ENCODE results near the gene TRPC3. TPM values are rescaled to one million over a fixed set of nuclear protein-coding genes. Genes with fewer than 3 reads are reported as not detected.

The TRPC3 gene
- total RNA-seq, 2 experiments from 2014 or later = 0.85 to 0.94 TPM

GRCh38 chr4:121968859-121969258 is 17.0 kb upstream of the TRPC3 start:
- no peaks in the 10 kb centered on the region for H3K9me3 Mint-ChIP-seq
- H3K27me3 Mint-ChIP-seq = peaks cover 35% of the 10 kb centered on the region
- H3K4me1 Mint-ChIP-seq = no peaks in the 10 kb centered on the region
- ChIA-PET CTCF (no interaction called here), POLR2A (no interaction called here)
- DNase-seq = no peak
- H3K4me3 Mint-ChIP-seq = no peak overlapping the region
- H3K27ac Mint-ChIP-seq = no peak overlapping the region
- no peaks in the 10 kb centered on the region for H3K36me3 Mint-ChIP-seq (ENCODE audit: low read depth)

GRCh38 chr4:121964958-121965357 is 13.1 kb upstream of the TRPC3 start:
- H3K4me3 Mint-ChIP-seq = no peak overlapping the region
- POLR2A ChIA-PET = no interaction called here
- H3K27ac Mint-ChIP-seq = no peak overlapping the region
- H3K4me1 Mint-ChIP-seq = no peaks in the 10 kb centered on the region
- no peaks in the 10 kb centered on the region for H3K9me3 Mint-ChIP-seq
- no peak for DNase-seq
- H3K27me3 Mint-ChIP-seq = peaks cover 28% of the 10 kb centered on the region
- H3K36me3 Mint-ChIP-seq (ENCODE audit: low read depth) = no peaks in the 10 kb centered on the region
- CTCF ChIA-PET = no interaction called here

DNA sequence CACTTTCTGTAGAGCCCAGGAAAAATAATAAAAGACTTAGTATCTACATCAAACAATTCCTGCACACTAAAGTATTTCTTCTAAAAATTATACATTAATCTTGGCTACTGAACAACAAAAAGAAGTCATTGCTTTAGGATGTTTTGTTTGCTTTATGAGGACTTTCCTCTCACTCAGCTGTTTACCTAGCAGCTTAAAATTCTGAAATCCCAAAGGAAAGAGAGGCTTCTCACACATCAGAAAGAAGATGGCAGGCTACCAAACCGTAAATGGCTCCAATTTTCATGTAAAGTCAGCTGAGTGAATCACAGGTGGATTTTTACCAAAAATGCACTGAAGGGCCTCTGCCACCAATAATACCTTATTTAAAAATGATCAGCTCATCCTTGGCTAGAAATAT is 9.0 kb upstream of the TRPC3 start:
- no peak for DNase-seq
- Mint-ChIP-seq H3K27me3 (peaks cover 24% of the 10 kb centered on the region), H3K36me3 (ENCODE audit: low read depth) (no peaks in the 10 kb centered on the region), H3K9me3 (no peaks in the 10 kb centered on the region), H3K4me3 (no peak overlapping the region), H3K27ac (no peak overlapping the region), H3K4me1 (no peaks in the 10 kb centered on the region)
- POLR2A ChIA-PET = no interaction called here
- CTCF ChIA-PET = no interaction called here

- Mint-ChIP-seq H3K9me3 (no peaks in the 10 kb centered on the region), H3K36me3 (ENCODE audit: low read depth) (no peaks in the 10 kb centered on the region), H3K27ac (no peak overlapping the region), H3K4me3 (no peak overlapping the region), H3K27me3 (peaks cover 22% of the 10 kb centered on the region), H3K4me1 (peaks cover 4% of the 10 kb centered on the region)
- ChIA-PET POLR2A (no interaction called here), CTCF (interaction anchor here (1.1 kb wide), 1 partner anchor 17 kb away, joined by 3 read pairs; no protein-coding TSS in a partner anchor)
- DNase-seq = no peak
These were observed 6.9 kb upstream of the TRPC3 start for GRCh38 chr4:121958777-121959176.

DNA sequence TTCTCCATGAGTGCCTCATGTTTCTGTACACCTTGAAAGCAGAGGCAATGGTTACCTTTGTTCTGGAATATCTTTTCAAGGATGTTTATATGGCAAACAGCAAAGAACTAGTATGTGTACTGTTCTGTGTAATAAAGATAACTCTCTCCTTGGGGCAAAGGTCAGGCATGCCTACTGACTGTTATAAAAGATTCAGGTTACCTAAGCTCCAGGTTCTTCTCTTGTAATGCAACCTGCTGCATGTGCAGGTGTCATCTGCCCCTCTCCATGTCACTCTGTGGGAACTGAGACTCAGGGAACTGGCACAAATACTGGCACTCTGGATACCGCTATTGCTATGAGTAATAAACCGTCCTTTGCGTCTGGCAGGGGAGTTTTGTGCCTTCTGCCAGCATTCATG is 5.4 kb upstream of the TRPC3 start:
- no peaks in the 10 kb centered on the region for H3K9me3 Mint-ChIP-seq
- DNase-seq = no peak
- peaks cover 28% of the 10 kb centered on the region for H3K27me3 Mint-ChIP-seq
- peaks cover 12% of the 10 kb centered on the region for H3K4me1 Mint-ChIP-seq
- CTCF ChIA-PET = interaction anchor here (0.6 kb wide), 1 partner anchor 533 kb away, joined by 4 read pairs; no protein-coding TSS in a partner anchor
- POLR2A ChIA-PET = no interaction called here
- H3K4me3 Mint-ChIP-seq = no peak overlapping the region
- no peaks in the 10 kb centered on the region for H3K36me3 Mint-ChIP-seq (ENCODE audit: low read depth)
- H3K27ac Mint-ChIP-seq = no peak overlapping the region

DNA sequence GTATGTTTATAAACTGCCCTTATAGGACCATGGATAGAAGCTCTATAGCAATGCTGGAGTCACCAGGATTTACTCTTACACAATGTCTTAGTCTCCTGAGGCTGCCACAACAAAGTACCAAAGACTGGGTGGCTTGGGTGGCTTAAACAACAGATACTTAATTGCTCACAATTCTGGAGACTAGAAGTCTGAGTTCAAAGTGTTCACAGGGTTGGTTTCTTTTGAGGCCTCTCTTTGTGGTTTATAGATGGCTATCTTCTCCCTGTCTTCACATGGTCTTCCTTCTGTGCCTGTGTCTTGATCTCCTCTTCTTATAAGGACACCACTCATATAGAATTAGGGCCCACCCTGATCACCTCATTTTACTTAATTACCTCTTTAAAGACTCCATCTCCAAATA is 2.0 kb upstream of the TRPC3 start:
- Mint-ChIP-seq H3K27me3 (peaks cover 36% of the 10 kb centered on the region), H3K4me3 (no peak overlapping the region), H3K4me1 (peaks cover 23% of the 10 kb centered on the region), H3K36me3 (ENCODE audit: low read depth) (no peaks in the 10 kb centered on the region), H3K27ac (no peak overlapping the region), H3K9me3 (no peaks in the 10 kb centered on the region)
- POLR2A ChIA-PET = no interaction called here
- no peak for DNase-seq
- CTCF ChIA-PET = no interaction called here

- CTCF ChIA-PET = no interaction called here
- Mint-ChIP-seq H3K27me3 (peaks cover 45% of the 10 kb centered on the region), H3K4me1 (peaks cover 23% of the 10 kb centered on the region), H3K4me3 (peak overlapping the region; percentile 66), H3K9me3 (no peaks in the 10 kb centered on the region), H3K27ac (no peak overlapping the region), H3K36me3 (ENCODE audit: low read depth) (no peaks in the 10 kb centered on the region)
- no peak for DNase-seq
- POLR2A ChIA-PET = no interaction called here
These were observed 430 bp upstream of the TRPC3 start for GRCh38 chr4:121952290-121952689.

DNA sequence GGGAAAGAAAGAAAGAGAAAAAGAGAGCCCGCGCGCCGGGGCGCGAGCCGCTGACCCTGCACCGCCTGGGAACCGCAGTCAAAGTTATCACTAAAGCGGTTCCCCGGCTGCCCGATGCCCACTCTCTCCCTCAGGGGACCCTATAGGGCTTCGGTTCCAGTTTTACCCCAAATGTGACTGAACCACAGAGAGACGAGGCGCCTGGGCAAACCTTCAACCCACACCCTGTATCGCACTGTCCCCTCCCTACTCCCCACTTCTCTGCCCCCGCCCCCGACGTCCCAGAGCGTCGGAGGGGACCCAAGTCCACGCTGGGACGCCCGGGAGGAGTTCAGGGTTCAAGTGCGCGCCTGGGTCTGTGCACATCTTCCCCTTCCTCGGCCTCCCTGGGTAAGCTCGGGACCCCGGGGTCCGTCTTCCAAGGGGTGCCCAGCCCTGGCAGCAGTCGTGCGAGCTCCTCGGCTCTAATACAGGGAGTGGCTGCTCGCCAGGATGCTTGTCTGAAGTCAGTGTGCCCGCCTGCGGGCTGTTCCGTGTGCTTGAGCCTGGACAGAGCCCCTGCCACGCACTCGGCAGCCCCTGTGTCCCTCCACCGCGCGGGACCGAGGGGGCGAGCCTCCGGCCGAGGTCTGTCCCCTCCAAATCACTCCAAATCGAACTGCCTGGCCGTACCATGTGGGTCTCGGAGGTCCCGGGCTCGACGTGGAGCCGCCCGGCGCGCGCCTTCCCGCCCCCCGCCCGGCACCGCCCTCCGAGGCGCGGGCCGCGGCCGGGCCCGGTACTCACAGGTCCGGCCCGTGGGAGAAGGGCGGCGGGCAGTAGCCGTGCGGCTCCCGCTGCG is 960 bp downstream of the TRPC3 start:
- ChIA-PET CTCF (interaction anchor here (0.6 to 1.4 kb wide), 2 partner anchors 17 to 971 kb away, joined by 3 to 4 read pairs; no protein-coding TSS in a partner anchor), POLR2A (no interaction called here)
- Mint-ChIP-seq H3K27me3 (peaks cover 53% of the 10 kb centered on the region), H3K36me3 (ENCODE audit: low read depth) (no peaks in the 10 kb centered on the region), H3K27ac (peak overlapping the region; percentile 63), H3K4me1 (peaks cover 23% of the 10 kb centered on the region), H3K9me3 (no peaks in the 10 kb centered on the region), H3K4me3 (peak overlapping the region; percentile 75)
- DNase-seq = peak; percentile 12

DNA sequence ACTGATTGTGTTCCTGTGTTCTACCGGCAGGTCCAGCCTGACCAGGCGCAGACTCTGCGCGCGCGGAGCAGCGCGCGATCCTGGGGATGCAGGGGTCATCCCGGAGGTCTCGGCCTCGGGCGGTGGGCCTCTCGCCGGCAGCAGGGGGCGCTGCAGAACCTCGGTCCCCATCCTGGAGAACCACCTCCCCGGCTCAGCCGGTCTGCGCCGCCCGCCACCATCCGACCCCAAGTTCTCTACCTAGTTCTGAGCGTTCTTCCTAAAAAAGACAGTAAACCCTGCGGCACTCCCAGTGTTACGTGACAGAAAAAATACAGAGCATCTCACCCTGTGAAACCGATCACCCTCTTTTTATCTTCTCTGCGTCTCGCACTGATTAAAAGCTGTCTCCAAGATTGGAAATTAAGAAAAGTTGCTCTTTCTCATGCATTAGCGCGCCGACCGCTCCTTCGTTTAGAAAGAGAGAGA is 1.6 kb downstream of the TRPC3 start:
- peak; percentile 83 for DNase-seq
- ChIA-PET CTCF (interaction anchor here (0.9 to 1.4 kb wide), 4 partner anchors 16 to 628 kb away, joined by 3 to 5 read pairs (median 4); no protein-coding TSS in a partner anchor), POLR2A (no interaction called here)
- H3K36me3 Mint-ChIP-seq (ENCODE audit: low read depth) = no peaks in the 10 kb centered on the region
- H3K4me1 Mint-ChIP-seq = peaks cover 23% of the 10 kb centered on the region
- H3K27ac Mint-ChIP-seq = peak overlapping the region; percentile 63
- peak overlapping the region; percentile 75 for H3K4me3 Mint-ChIP-seq
- no peaks in the 10 kb centered on the region for H3K9me3 Mint-ChIP-seq
- H3K27me3 Mint-ChIP-seq = peaks cover 59% of the 10 kb centered on the region

DNA sequence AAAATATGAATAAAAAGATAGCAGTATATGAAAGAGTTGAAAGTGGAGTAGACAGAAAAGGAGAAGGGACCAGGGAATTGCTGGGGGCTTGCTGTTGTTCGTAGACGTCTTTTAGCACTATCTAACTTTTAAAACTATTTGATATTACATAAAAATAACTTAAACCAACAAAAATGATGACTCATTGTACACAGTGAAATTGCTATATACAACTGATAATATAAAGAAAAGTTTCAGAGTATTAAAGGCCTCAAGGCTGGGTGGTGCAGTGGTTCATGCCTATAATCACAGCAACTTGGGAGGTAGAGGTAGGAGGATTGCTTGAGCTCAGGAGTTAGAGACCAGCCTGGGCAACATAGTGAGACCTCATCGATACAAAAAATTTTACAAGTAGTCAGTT is 5.2 kb downstream of the TRPC3 start:
- Mint-ChIP-seq H3K4me1 (peaks cover 8% of the 10 kb centered on the region), H3K36me3 (ENCODE audit: low read depth) (no peaks in the 10 kb centered on the region), H3K27ac (no peak overlapping the region), H3K27me3 (peaks cover 57% of the 10 kb centered on the region), H3K4me3 (no peak overlapping the region), H3K9me3 (no peaks in the 10 kb centered on the region)
- ChIA-PET CTCF (interaction anchor here (0.9 kb wide), 1 partner anchor 632 kb away, joined by 3 read pairs; no protein-coding TSS in a partner anchor), POLR2A (no interaction called here)
- no peak for DNase-seq

GRCh38 chr4:121943941-121944340 is 7.9 kb downstream of the TRPC3 start:
- H3K4me1 Mint-ChIP-seq = peaks cover under 1% of the 10 kb centered on the region
- POLR2A ChIA-PET = no interaction called here
- no peak overlapping the region for H3K27ac Mint-ChIP-seq
- peak; percentile 12 for DNase-seq
- no peaks in the 10 kb centered on the region for H3K9me3 Mint-ChIP-seq
- no peaks in the 10 kb centered on the region for H3K36me3 Mint-ChIP-seq (ENCODE audit: low read depth)
- peaks cover 62% of the 10 kb centered on the region for H3K27me3 Mint-ChIP-seq
- no peak overlapping the region for H3K4me3 Mint-ChIP-seq
- CTCF ChIA-PET = interaction anchor here (1.3 kb wide), 1 partner anchor 43 kb away, joined by 4 read pairs; no protein-coding TSS in a partner anchor

GRCh38 chr4:121939690-121940089 is 12.2 kb downstream of the TRPC3 start:
- ChIA-PET CTCF (no interaction called here), POLR2A (no interaction called here)
- no peaks in the 10 kb centered on the region for H3K9me3 Mint-ChIP-seq
- H3K27ac Mint-ChIP-seq = peak overlapping the region; percentile 32
- H3K4me3 Mint-ChIP-seq = no peak overlapping the region
- DNase-seq = no peak
- H3K4me1 Mint-ChIP-seq = peaks cover 10% of the 10 kb centered on the region
- no peaks in the 10 kb centered on the region for H3K36me3 Mint-ChIP-seq (ENCODE audit: low read depth)
- peaks cover 48% of the 10 kb centered on the region for H3K27me3 Mint-ChIP-seq

DNA sequence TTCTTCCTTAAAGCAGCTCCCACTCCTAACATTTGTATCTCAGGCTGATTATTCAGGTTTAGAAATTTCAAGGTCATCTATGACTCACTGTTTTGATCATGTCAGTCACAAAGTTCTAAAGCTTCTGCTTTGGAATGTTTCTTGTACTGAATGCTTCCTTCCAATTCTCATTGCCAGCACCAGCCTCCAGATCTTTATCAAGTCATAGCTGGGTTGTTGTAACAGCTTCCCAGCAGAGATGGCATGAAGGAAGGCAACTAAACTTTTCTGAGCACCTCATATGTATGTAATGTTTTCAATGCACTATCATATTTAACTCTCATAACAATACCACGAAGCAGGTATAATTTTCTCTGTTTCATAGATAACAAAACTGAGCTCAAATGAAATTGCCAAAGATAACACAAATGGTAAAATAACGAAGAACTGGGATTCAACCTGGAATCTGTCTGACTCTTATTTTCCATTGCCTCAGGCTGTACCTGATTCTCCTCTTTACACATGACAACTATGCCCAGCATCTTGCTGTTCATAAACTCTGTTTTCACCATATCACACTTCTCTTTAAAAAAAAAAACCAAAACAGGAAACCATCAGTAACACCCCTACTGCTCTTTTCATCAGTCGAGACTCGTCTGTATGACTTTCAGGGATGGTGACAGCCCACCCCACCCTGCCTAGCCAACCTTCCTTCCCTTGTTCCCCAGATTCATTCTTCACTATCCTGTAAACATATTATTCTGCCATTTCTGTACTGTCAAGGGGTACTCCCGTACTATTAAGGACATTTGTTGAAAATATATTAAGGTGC is 13.4 kb downstream of the TRPC3 start:
- no peaks in the 10 kb centered on the region for H3K9me3 Mint-ChIP-seq
- ChIA-PET POLR2A (no interaction called here), CTCF (no interaction called here)
- no peak for DNase-seq
- no peaks in the 10 kb centered on the region for H3K36me3 Mint-ChIP-seq (ENCODE audit: low read depth)
- peaks cover 10% of the 10 kb centered on the region for H3K4me1 Mint-ChIP-seq
- H3K27me3 Mint-ChIP-seq = peaks cover 54% of the 10 kb centered on the region
- H3K27ac Mint-ChIP-seq = no peak overlapping the region
- no peak overlapping the region for H3K4me3 Mint-ChIP-seq
